Measurements from ENCODE around the gene ATG4B.

The ATG4B gene

GRCh38 chr2:241609859-241610793, 27.4 kb upstream of the ATG4B start:
- WGBS (ENCODE audit: extremely low coverage, insufficient coverage, low lambda C conversion rate), result no CpG with 5 or more reads among the region's 76 CpGs
- Histone ChIP-seq H2BK15ac (replicated peaks; ENCODE audit: low read depth) (no peak overlapping the region), H3K4me3 (ENCODE audit: low read length) (peak overlapping the region; percentile 38), H3K79me1 (ENCODE audit: low read length) (peaks cover 16% of the 10 kb centered on the region), H4K8ac (ENCODE audit: low read depth, low read length) (peak overlapping the region; percentile 77), H4K5ac (ENCODE audit: low read length) (no peak overlapping the region), H3K4ac (ENCODE audit: low read depth, low read length) (peak overlapping the region; percentile 56), H3K23ac (ENCODE audit: low read length) (peak overlapping the region; percentile 45), H3K56ac (ENCODE audit: low read length) (peak overlapping the region; percentile 96), H3K79me2 (ENCODE audit: control insufficient read depth, insufficient read depth, low read length) (peaks cover 11% of the 10 kb centered on the region), H3K36me3 (ENCODE audit: control insufficient read depth, insufficient read depth, low read length) (peaks cover 2% of the 10 kb centered on the region), H3K9ac (ENCODE audit: low read length) (peak overlapping the region; percentile 93), H3K4me1 (ENCODE audit: control insufficient read depth, low read depth, low read length) (no peaks in the 10 kb centered on the region), H2AK5ac (ENCODE audit: low read length) (no peak overlapping the region), H2BK120ac (ENCODE audit: low read depth, low read length) (no peak overlapping the region), H3K4me2 (ENCODE audit: low read length) (peak overlapping the region; percentile 79), H3K27ac (ENCODE audit: low read depth, low read length) (peak overlapping the region; percentile 57), H3K18ac (ENCODE audit: low read length) (peak overlapping the region; percentile 44), H3K27me3 (ENCODE audit: insufficient read depth, low read length, poor library complexity) (no peaks in the 10 kb centered on the region), H2BK5ac (ENCODE audit: low read length) (no peak overlapping the region)
- peak; percentile 98 for DNase-seq

- Histone ChIP-seq H3K79me2 (ENCODE audit: control insufficient read depth, insufficient read depth, low read length) (peaks cover 11% of the 10 kb centered on the region), H3K4me2 (ENCODE audit: low read length) (no peak overlapping the region), H3K36me3 (ENCODE audit: control insufficient read depth, insufficient read depth, low read length) (peaks cover 2% of the 10 kb centered on the region), H3K27ac (ENCODE audit: low read depth, low read length) (no peak overlapping the region), H3K4me1 (ENCODE audit: control insufficient read depth, low read depth, low read length) (no peaks in the 10 kb centered on the region), H2AK5ac (ENCODE audit: low read length) (no peak overlapping the region), H4K8ac (ENCODE audit: low read depth, low read length) (no peak overlapping the region), H3K18ac (ENCODE audit: low read length) (no peak overlapping the region), H3K23ac (ENCODE audit: low read length) (no peak overlapping the region), H3K9ac (ENCODE audit: low read length) (peak overlapping the region; percentile 75), H3K56ac (ENCODE audit: low read length) (peak overlapping the region; percentile 49), H3K4ac (ENCODE audit: low read depth, low read length) (no peak overlapping the region), H3K27me3 (ENCODE audit: insufficient read depth, low read length, poor library complexity) (no peaks in the 10 kb centered on the region), H2BK15ac (replicated peaks; ENCODE audit: low read depth) (no peak overlapping the region), H2BK120ac (ENCODE audit: low read depth, low read length) (no peak overlapping the region), H4K5ac (ENCODE audit: low read length) (no peak overlapping the region), H2BK5ac (ENCODE audit: low read length) (no peak overlapping the region), H3K79me1 (ENCODE audit: low read length) (peaks cover 18% of the 10 kb centered on the region), H3K4me3 (ENCODE audit: low read length) (no peak overlapping the region)
- no CpG with 5 or more reads among the region's 13 CpGs for WGBS (ENCODE audit: extremely low coverage, insufficient coverage, low lambda C conversion rate)
- no peak for DNase-seq
These were observed 26.4 kb upstream of the ATG4B start for GRCh38 chr2:241611062-241611461.

- Histone ChIP-seq H2AK5ac (ENCODE audit: low read length) (no peak overlapping the region), H3K4me1 (ENCODE audit: control insufficient read depth, low read depth, low read length) (peaks cover under 1% of the 10 kb centered on the region), H4K8ac (ENCODE audit: low read depth, low read length) (no peak overlapping the region), H3K27ac (ENCODE audit: low read depth, low read length) (no peak overlapping the region), H3K23ac (ENCODE audit: low read length) (no peak overlapping the region), H3K56ac (ENCODE audit: low read length) (no peak overlapping the region), H3K18ac (ENCODE audit: low read length) (no peak overlapping the region), H4K5ac (ENCODE audit: low read length) (no peak overlapping the region), H3K79me2 (ENCODE audit: control insufficient read depth, insufficient read depth, low read length) (peaks cover 11% of the 10 kb centered on the region), H3K4me3 (ENCODE audit: low read length) (no peak overlapping the region), H3K36me3 (ENCODE audit: control insufficient read depth, insufficient read depth, low read length) (no peaks in the 10 kb centered on the region), H3K4me2 (ENCODE audit: low read length) (no peak overlapping the region), H3K27me3 (ENCODE audit: insufficient read depth, low read length, poor library complexity) (no peaks in the 10 kb centered on the region), H2BK120ac (ENCODE audit: low read depth, low read length) (no peak overlapping the region), H3K79me1 (ENCODE audit: low read length) (peaks cover 23% of the 10 kb centered on the region), H2BK5ac (ENCODE audit: low read length) (no peak overlapping the region), H3K9ac (ENCODE audit: low read length) (no peak overlapping the region), H3K4ac (ENCODE audit: low read depth, low read length) (no peak overlapping the region), H2BK15ac (replicated peaks; ENCODE audit: low read depth) (no peak overlapping the region)
- no peak for DNase-seq
- 100% methylated on average over 1 of the region's 20 CpGs for WGBS (ENCODE audit: extremely low coverage, insufficient coverage, low lambda C conversion rate)
These were observed 25.1 kb upstream of the ATG4B start for GRCh38 chr2:241612156-241613016.

- Histone ChIP-seq H3K18ac (ENCODE audit: low read length) (no peak overlapping the region), H3K27me3 (ENCODE audit: insufficient read depth, low read length, poor library complexity) (no peaks in the 10 kb centered on the region), H3K4me2 (ENCODE audit: low read length) (no peak overlapping the region), H4K8ac (ENCODE audit: low read depth, low read length) (no peak overlapping the region), H3K36me3 (ENCODE audit: control insufficient read depth, insufficient read depth, low read length) (no peaks in the 10 kb centered on the region), H3K23ac (ENCODE audit: low read length) (no peak overlapping the region), H2BK120ac (ENCODE audit: low read depth, low read length) (no peak overlapping the region), H3K4ac (ENCODE audit: low read depth, low read length) (no peak overlapping the region), H3K4me3 (ENCODE audit: low read length) (no peak overlapping the region), H4K5ac (ENCODE audit: low read length) (no peak overlapping the region), H3K56ac (ENCODE audit: low read length) (no peak overlapping the region), H3K27ac (ENCODE audit: low read depth, low read length) (no peak overlapping the region), H2BK5ac (ENCODE audit: low read length) (no peak overlapping the region), H2AK5ac (ENCODE audit: low read length) (no peak overlapping the region), H3K79me1 (ENCODE audit: low read length) (peaks cover 25% of the 10 kb centered on the region), H2BK15ac (replicated peaks; ENCODE audit: low read depth) (no peak overlapping the region), H3K4me1 (ENCODE audit: control insufficient read depth, low read depth, low read length) (peaks cover 4% of the 10 kb centered on the region), H3K79me2 (ENCODE audit: control insufficient read depth, insufficient read depth, low read length) (peaks cover 11% of the 10 kb centered on the region), H3K9ac (ENCODE audit: low read length) (no peak overlapping the region)
- WGBS (ENCODE audit: extremely low coverage, insufficient coverage, low lambda C conversion rate), result 100% methylated on average over 1 of the region's 15 CpGs
- no peak for DNase-seq
These were observed 24.3 kb upstream of the ATG4B start for GRCh38 chr2:241613017-241613780.

GRCh38 chr2:241615041-241615440, 22.5 kb upstream of the ATG4B start:
- Histone ChIP-seq H3K18ac (ENCODE audit: low read length) (no peak overlapping the region), H3K4me2 (ENCODE audit: low read length) (no peak overlapping the region), H2BK15ac (replicated peaks; ENCODE audit: low read depth) (no peak overlapping the region), H2BK120ac (ENCODE audit: low read depth, low read length) (no peak overlapping the region), H3K4me3 (ENCODE audit: low read length) (no peak overlapping the region), H3K79me2 (ENCODE audit: control insufficient read depth, insufficient read depth, low read length) (peaks cover 12% of the 10 kb centered on the region), H3K79me1 (ENCODE audit: low read length) (peaks cover 25% of the 10 kb centered on the region), H3K27ac (ENCODE audit: low read depth, low read length) (no peak overlapping the region), H3K4me1 (ENCODE audit: control insufficient read depth, low read depth, low read length) (peaks cover 4% of the 10 kb centered on the region), H4K5ac (ENCODE audit: low read length) (no peak overlapping the region), H3K56ac (ENCODE audit: low read length) (no peak overlapping the region), H3K27me3 (ENCODE audit: insufficient read depth, low read length, poor library complexity) (no peaks in the 10 kb centered on the region), H3K23ac (ENCODE audit: low read length) (no peak overlapping the region), H3K4ac (ENCODE audit: low read depth, low read length) (no peak overlapping the region), H3K9ac (ENCODE audit: low read length) (no peak overlapping the region), H3K36me3 (ENCODE audit: control insufficient read depth, insufficient read depth, low read length) (no peaks in the 10 kb centered on the region), H2AK5ac (ENCODE audit: low read length) (no peak overlapping the region), H4K8ac (ENCODE audit: low read depth, low read length) (no peak overlapping the region), H2BK5ac (ENCODE audit: low read length) (no peak overlapping the region)
- WGBS (ENCODE audit: extremely low coverage, insufficient coverage, low lambda C conversion rate), result no CpG with 5 or more reads among the region's 11 CpGs
- DNase-seq, result no peak

Measured in mesendoderm (in vitro differentiated cells).